HEK293 (cell line): Measurements from ENCODE around the gene PIM3.

ENCODE experiments used
- OSR2 ChIP-seq: fragments of 450-650 bp; formaldehyde crosslinking; IDR thresholded peaks from 2 replicates; pipeline ENCODE4 v1.5.1; 2016; ENCODE audit warnings: missing biosample characterization, missing genetic modification characterization
- WT1 ChIP-seq: fragments of 450-650 bp; formaldehyde crosslinking; IDR thresholded peaks from 2 replicates; pipeline ENCODE4 v1.5.1; 2016; ENCODE audit warnings: missing biosample characterization, missing genetic modification characterization
- ZBTB1 ChIP-seq: fragments of 450-650 bp; formaldehyde crosslinking; IDR thresholded peaks from 2 replicates; pipeline ENCODE4 v1.5.1; 2016; ENCODE audit warnings: missing biosample characterization, missing genetic modification characterization
- ZBTB21 ChIP-seq: fragments of 450-650 bp; formaldehyde crosslinking; IDR thresholded peaks from 2 replicates; pipeline ENCODE4 v1.5.1; 2017; ENCODE audit warnings: missing biosample characterization, missing genetic modification characterization
- ZNF112 ChIP-seq: fragments of 450-650 bp; formaldehyde crosslinking; IDR thresholded peaks from 2 replicates; pipeline ENCODE4 v1.5.0; 2017; ENCODE audit warnings: missing biosample characterization, missing genetic modification characterization
- ZNF114 ChIP-seq: fragments of 450-650 bp; formaldehyde crosslinking; IDR thresholded peaks from 2 replicates; pipeline ENCODE4 v1.5.0; 2017; ENCODE audit warnings: missing biosample characterization, missing genetic modification characterization
- ZNF133 ChIP-seq: fragments of 450-650 bp; formaldehyde crosslinking; IDR thresholded peaks from 2 replicates; pipeline ENCODE4 v1.5.1; 2016; ENCODE audit warnings: missing biosample characterization, missing genetic modification characterization
- ZNF140 ChIP-seq: fragments of 450-650 bp; formaldehyde crosslinking; IDR thresholded peaks from 2 replicates; pipeline ENCODE4 v1.5.1; 2016; ENCODE audit warnings: missing biosample characterization, missing genetic modification characterization
- ZNF155 ChIP-seq: fragments of 450-650 bp; formaldehyde crosslinking; IDR thresholded peaks from 2 replicates; pipeline ENCODE4 v1.5.1; 2016; ENCODE audit warnings: missing biosample characterization, missing genetic modification characterization
- ZNF2 ChIP-seq: fragments of 450-650 bp; formaldehyde crosslinking; IDR thresholded peaks from 2 replicates; pipeline ENCODE4 v1.5.1; 2016; ENCODE audit warnings: missing biosample characterization, missing genetic modification characterization
- ZNF266 ChIP-seq: fragments of 450-650 bp; formaldehyde crosslinking; IDR thresholded peaks from 2 replicates; pipeline ENCODE4 v1.5.1; 2016; ENCODE audit warnings: missing biosample characterization, missing genetic modification characterization, low read depth
- ZNF280D ChIP-seq: fragments of 450-650 bp; formaldehyde crosslinking; IDR thresholded peaks from 2 replicates; pipeline ENCODE4 v1.5.1; 2016; ENCODE audit warnings: missing biosample characterization, missing genetic modification characterization
- ZNF311 ChIP-seq: fragments of 450-650 bp; formaldehyde crosslinking; IDR thresholded peaks from 2 replicates; pipeline ENCODE4 v1.5.1; 2017; ENCODE audit warnings: missing biosample characterization, missing genetic modification characterization, borderline replicate concordance
- ZNF488 ChIP-seq: fragments of 450-650 bp; formaldehyde crosslinking; IDR thresholded peaks from 2 replicates; pipeline ENCODE4 v1.5.1; 2016; ENCODE audit warnings: missing biosample characterization, missing genetic modification characterization
- ZNF521 ChIP-seq: fragments of 450-650 bp; formaldehyde crosslinking; IDR thresholded peaks from 2 replicates; pipeline ENCODE4 v1.5.1; 2017; ENCODE audit warnings: missing biosample characterization, mild to moderate bottlenecking, missing genetic modification characterization
- ZNF560 ChIP-seq: fragments of 450-650 bp; formaldehyde crosslinking; IDR thresholded peaks from 2 replicates; pipeline ENCODE4 v1.5.1; 2017; ENCODE audit warnings: missing biosample characterization, missing genetic modification characterization, borderline replicate concordance
- ZNF580 ChIP-seq: fragments of 450-650 bp; formaldehyde crosslinking; IDR thresholded peaks from 2 replicates; pipeline ENCODE4 v1.5.1; 2016; ENCODE audit warnings: missing biosample characterization, missing genetic modification characterization
- ZNF670 ChIP-seq: fragments of 450-650 bp; formaldehyde crosslinking; IDR thresholded peaks from 2 replicates; pipeline ENCODE4 v1.5.1; 2016; ENCODE audit warnings: missing biosample characterization, missing genetic modification characterization, low read depth
- ZNF785 ChIP-seq: fragments of 450-650 bp; formaldehyde crosslinking; IDR thresholded peaks from 2 replicates; pipeline ENCODE4 v1.5.1; 2016; ENCODE audit warnings: missing biosample characterization, missing genetic modification characterization
- ZSCAN4 ChIP-seq: fragments of 450-650 bp; formaldehyde crosslinking; IDR thresholded peaks from 2 replicates; pipeline ENCODE4 v1.5.1; 2017; ENCODE audit warnings: missing biosample characterization, missing genetic modification characterization
- TF ChIP-seq, protein P1 (sequence below): fragments of 450-650 bp; formaldehyde crosslinking; IDR thresholded peaks from 2 replicates; pipeline ENCODE4; 2016; ENCODE audit warnings: missing biosample characterization, missing genetic modification characterization
- TF ChIP-seq, protein P2 (sequence below): fragments of 450-650 bp; formaldehyde crosslinking; IDR thresholded peaks from 2 replicates; pipeline ENCODE4 v1.5.1; 2016; ENCODE audit warnings: missing biosample characterization, missing genetic modification characterization
- TF ChIP-seq, protein P3 (sequence below): fragments of 450-650 bp; formaldehyde crosslinking; IDR thresholded peaks from 2 replicates; pipeline ENCODE4 v1.5.1; 2016; ENCODE audit warnings: missing biosample characterization, missing genetic modification characterization
- TF ChIP-seq, protein P4 (sequence below): fragments of 450-650 bp; formaldehyde crosslinking; IDR thresholded peaks from 2 replicates; pipeline ENCODE4 v1.5.1; 2017; ENCODE audit warnings: missing biosample characterization, missing genetic modification characterization
- TF ChIP-seq, protein P5 (sequence below): fragments of 450-650 bp; formaldehyde crosslinking; IDR thresholded peaks from 2 replicates; pipeline ENCODE4 v1.5.1; 2016; ENCODE audit warnings: missing biosample characterization, missing genetic modification characterization, low read depth

Gene PIM3

GRCh38 chr22:49973018-49973961 lies 12.7 kb downstream of the PIM3 start (continued):
- TF ChIP-seq, protein P1, sequence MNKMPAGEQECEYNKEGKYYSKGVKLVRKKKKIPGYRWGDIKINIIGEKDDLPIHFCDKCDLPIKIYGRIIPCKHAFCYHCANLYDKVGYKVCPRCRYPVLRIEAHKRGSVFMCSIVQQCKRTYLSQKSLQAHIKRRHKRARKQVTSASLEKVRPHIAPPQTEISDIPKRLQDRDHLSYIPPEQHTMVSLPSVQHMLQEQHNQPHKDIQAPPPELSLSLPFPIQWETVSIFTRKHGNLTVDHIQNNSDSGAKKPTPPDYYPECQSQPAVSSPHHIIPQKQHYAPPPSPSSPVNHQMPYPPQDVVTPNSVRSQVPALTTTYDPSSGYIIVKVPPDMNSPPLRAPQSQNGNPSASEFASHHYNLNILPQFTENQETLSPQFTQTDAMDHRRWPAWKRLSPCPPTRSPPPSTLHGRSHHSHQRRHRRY (tag by site-specific recombination) = peak; percentile 62; the same call in 1 of the 2 replicates
- TF ChIP-seq ZNF280D (tag by site-specific recombination) (no peak), ZNF521 (tag by site-specific recombination) (peak; percentile 82; the same call in 1 of the 2 replicates), OSR2 (tag by site-specific recombination) (peak; percentile 45; the same call in 1 of the 2 replicates), ZNF488 (tag by site-specific recombination) (peak; percentile 50; the same call in 1 of the 2 replicates), ZNF785 (tag by site-specific recombination) (peak; percentile 56; the same call in 1 of the 2 replicates), ZBTB1 (tag by site-specific recombination) (peak; percentile 5; the same call in 1 of the 2 replicates), ZNF155 (peak; percentile 20), ZNF266 (tag by site-specific recombination) (peak; percentile 13; the same call in 1 of the 2 replicates), ZNF112 (tag by site-specific recombination) (0 out of 2 replicates have a peak, but pooled peaks have one; percentile 33), ZNF2 (peak; percentile 26; the same call in 1 of the 2 replicates), ZNF114 (tag by site-specific recombination) (no peak), ZNF140 (tag by site-specific recombination) (0 out of 2 replicates have a peak, but pooled peaks have one; percentile 2), ZNF560 (0 out of 2 replicates have a peak, but pooled peaks have one; percentile 44), ZNF670 (tag by site-specific recombination) (0 out of 2 replicates have a peak, but pooled peaks have one; percentile 34), ZSCAN4 (tag by site-specific recombination) (0 out of 2 replicates have a peak, but pooled peaks have one; percentile 8), ZBTB21 (0 out of 2 replicates have a peak, but pooled peaks have one; percentile 12), WT1 (tag by site-specific recombination) (0 out of 2 replicates have a peak, but pooled peaks have one; percentile 5), ZNF133 (tag by site-specific recombination) (0 out of 2 replicates have a peak, but pooled peaks have one; percentile 6), ZNF580 (tag by site-specific recombination) (peak; percentile 10), ZNF311 (peak; percentile 15; the same call in 1 of the 2 replicates)
- TF ChIP-seq, protein P2, sequence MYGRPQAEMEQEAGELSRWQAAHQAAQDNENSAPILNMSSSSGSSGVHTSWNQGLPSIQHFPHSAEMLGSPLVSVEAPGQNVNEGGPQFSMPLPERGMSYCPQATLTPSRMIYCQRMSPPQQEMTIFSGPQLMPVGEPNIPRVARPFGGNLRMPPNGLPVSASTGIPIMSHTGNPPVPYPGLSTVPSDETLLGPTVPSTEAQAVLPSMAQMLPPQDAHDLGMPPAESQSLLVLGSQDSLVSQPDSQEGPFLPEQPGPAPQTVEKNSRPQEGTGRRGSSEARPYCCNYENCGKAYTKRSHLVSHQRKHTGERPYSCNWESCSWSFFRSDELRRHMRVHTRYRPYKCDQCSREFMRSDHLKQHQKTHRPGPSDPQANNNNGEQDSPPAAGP (tag by site-specific recombination) = no peak
- TF ChIP-seq, protein P3, sequence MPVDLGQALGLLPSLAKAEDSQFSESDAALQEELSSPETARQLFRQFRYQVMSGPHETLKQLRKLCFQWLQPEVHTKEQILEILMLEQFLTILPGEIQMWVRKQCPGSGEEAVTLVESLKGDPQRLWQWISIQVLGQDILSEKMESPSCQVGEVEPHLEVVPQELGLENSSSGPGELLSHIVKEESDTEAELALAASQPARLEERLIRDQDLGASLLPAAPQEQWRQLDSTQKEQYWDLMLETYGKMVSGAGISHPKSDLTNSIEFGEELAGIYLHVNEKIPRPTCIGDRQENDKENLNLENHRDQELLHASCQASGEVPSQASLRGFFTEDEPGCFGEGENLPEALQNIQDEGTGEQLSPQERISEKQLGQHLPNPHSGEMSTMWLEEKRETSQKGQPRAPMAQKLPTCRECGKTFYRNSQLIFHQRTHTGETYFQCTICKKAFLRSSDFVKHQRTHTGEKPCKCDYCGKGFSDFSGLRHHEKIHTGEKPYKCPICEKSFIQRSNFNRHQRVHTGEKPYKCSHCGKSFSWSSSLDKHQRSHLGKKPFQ = peak; percentile 97
- TF ChIP-seq, protein P4, sequence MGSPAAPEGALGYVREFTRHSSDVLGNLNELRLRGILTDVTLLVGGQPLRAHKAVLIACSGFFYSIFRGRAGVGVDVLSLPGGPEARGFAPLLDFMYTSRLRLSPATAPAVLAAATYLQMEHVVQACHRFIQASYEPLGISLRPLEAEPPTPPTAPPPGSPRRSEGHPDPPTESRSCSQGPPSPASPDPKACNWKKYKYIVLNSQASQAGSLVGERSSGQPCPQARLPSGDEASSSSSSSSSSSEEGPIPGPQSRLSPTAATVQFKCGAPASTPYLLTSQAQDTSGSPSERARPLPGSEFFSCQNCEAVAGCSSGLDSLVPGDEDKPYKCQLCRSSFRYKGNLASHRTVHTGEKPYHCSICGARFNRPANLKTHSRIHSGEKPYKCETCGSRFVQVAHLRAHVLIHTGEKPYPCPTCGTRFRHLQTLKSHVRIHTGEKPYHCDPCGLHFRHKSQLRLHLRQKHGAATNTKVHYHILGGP (tag by site-specific recombination) = peak; percentile 34; the same call in 1 of the 2 replicates
- TF ChIP-seq, protein P5, sequence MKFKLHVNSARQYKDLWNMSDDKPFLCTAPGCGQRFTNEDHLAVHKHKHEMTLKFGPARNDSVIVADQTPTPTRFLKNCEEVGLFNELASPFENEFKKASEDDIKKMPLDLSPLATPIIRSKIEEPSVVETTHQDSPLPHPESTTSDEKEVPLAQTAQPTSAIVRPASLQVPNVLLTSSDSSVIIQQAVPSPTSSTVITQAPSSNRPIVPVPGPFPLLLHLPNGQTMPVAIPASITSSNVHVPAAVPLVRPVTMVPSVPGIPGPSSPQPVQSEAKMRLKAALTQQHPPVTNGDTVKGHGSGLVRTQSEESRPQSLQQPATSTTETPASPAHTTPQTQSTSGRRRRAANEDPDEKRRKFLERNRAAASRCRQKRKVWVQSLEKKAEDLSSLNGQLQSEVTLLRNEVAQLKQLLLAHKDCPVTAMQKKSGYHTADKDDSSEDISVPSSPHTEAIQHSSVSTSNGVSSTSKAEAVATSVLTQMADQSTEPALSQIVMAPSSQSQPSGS (tag by site-specific recombination) = no peak
